ENCODE results near the gene PPP2R5A.
A peak's percentile ranks its signal among the peaks of the same experiment; 100 is the strongest.
"Not testable (repeated sequence)": the region's sequence is repeated elsewhere in the genome, so short reads cannot be mapped to it uniquely, and the experiment has no call there.

Gene PPP2R5A

GRCh38 chr1:212269306-212269705 lies 15.9 kb upstream of the PPP2R5A start:
- no peak for DNase-seq

- no peak for DNase-seq
Measured at GRCh38 chr1:212270564-212270963, 14.6 kb upstream of the PPP2R5A start.

- DNase-seq = no peak
Measured at GRCh38 chr1:212271234-212271633, 14.0 kb upstream of the PPP2R5A start.

GRCh38 chr1:212271823-212272485 lies 13.3 kb upstream of the PPP2R5A start:
- DNase-seq = no peak

- no peak for DNase-seq
Measured at GRCh38 chr1:212281590-212281989, 3.6 kb upstream of the PPP2R5A start.

GRCh38 chr1:212283741-212284140 lies 1.5 kb upstream of the PPP2R5A start:
- DNase-seq = no peak

GRCh38 chr1:212284332-212284743 lies 872 bp upstream of the PPP2R5A start:
- DNase-seq = no peak

- peak; percentile 62 for DNase-seq
Measured at GRCh38 chr1:212285685-212286555, 710 bp downstream of the PPP2R5A start.

GRCh38 chr1:212286556-212287131 lies 1.4 kb downstream of the PPP2R5A start:
- no peak for DNase-seq

- no peak for DNase-seq
Measured at GRCh38 chr1:212287261-212287895, 2.2 kb downstream of the PPP2R5A start.

GRCh38 chr1:212287995-212288394 lies 2.8 kb downstream of the PPP2R5A start:
- not testable (repeated sequence) for DNase-seq

GRCh38 chr1:212288615-212289014 lies 3.4 kb downstream of the PPP2R5A start:
- no peak for DNase-seq

GRCh38 chr1:212289262-212290077 lies 4.3 kb downstream of the PPP2R5A start:
- DNase-seq = no peak

GRCh38 chr1:212290608-212291007 lies 5.4 kb downstream of the PPP2R5A start:
- no peak for DNase-seq

GRCh38 chr1:212291505-212292134 lies 6.4 kb downstream of the PPP2R5A start:
- no peak for DNase-seq

GRCh38 chr1:212292250-212293105 lies 7.3 kb downstream of the PPP2R5A start:
- no peak for DNase-seq

- no peak for DNase-seq
Measured at GRCh38 chr1:212293579-212293978, 8.4 kb downstream of the PPP2R5A start.

- DNase-seq = no peak
Measured at GRCh38 chr1:212294983-212295382, 9.8 kb downstream of the PPP2R5A start.

- DNase-seq = no peak
Measured at GRCh38 chr1:212295579-212295978, 10.4 kb downstream of the PPP2R5A start.

GRCh38 chr1:212297338-212297737 lies 12.1 kb downstream of the PPP2R5A start:
- no peak for DNase-seq

- DNase-seq = no peak
Measured at GRCh38 chr1:212301580-212301979, 16.4 kb downstream of the PPP2R5A start.
